ENCODE data around the gene MANEAL. TPM values are rescaled to one million over a fixed set of nuclear protein-coding genes. Genes with fewer than 3 reads are reported as not detected.

MANEAL gene
- polyA plus RNA-seq, 3 donors = 3.7 to 4.9 (median 4.7) TPM

DNA sequence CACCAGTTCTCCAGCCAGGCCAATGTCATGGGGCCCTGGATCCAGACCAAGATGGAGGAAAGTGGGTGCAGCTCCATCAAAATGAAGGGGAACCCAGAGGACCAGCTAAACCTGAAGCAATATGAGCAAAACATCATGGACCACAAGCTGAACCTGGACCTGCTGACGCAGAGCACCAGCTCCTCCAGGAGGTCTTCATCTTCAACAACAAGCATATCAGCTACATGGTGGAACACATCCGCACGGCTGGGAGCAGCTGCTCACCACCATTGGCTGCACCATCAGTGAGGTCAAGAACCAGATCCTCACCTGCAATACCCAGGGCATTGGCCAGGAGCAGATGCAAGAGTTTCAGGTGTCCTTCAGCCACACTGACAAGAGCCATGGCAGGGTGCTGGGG is 15.0 kb upstream of the MANEAL start:
- no peak for DNase-seq (ENCODE audit: low read depth in 3 of 3, low spot score in 2 of 3)

DNA sequence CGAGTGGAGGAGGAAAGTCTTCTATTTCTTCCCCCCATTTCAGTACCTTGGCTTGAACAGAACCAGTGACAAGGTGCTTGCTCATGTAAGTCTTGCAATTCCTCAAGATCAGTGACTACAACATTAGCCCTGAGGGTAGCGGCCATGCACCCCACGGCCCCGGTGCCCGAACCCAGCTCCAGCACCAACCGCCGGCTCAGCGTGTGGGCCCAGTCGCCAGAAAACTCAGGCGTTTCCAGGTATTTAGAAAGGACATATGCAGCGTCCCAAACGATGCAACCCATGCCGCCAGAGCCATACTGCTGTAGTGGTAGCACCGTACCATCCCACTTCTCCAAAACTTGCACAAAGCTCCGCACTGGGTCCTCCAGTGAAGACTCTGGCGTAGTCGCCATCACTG is 11.2 kb upstream of the MANEAL start:
- DNase-seq (ENCODE audit: low read depth in 3 of 3, low spot score in 2 of 3) = no peak

DNA sequence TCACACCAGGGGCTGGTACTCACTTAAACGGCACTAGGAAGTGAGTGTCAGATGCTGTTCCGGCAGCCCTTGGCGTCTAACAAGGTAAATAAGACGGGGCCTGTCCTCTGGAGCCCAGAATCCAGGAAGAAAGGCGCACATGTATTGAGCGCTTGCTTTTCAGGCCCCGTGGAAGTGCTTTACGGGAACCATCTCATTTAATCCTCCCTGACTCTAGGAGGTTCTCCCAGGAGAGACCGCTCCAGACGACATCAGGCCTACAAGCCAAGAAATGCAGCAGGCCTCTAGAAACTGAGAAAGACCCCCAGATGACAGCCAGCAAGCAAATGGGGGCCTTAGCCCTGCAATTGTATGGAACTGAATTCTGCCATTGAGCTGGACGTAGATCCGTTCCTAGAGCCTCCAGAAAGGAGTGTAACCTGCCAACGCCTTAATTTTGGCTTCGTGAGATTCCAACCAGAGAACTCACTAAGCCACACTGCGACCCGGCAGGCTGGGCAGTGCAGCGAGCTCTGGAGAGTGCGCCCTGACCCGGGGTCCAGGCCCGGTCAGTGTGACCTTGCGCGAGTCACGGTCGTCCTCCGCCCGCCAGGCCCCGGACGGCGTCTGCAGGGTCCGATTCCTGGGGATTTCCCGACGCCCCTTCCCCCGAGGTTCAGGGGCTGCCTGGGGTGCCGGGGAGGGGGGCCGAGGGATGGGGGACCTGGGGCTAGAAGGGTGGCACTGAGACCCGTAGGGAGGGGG is 532 bp upstream of the MANEAL start:
- no peak for DNase-seq (ENCODE audit: low read depth in 3 of 3, low spot score in 2 of 3)

- no peak for DNase-seq (ENCODE audit: low read depth in 3 of 3, low spot score in 2 of 3)
Measured at GRCh38 chr1:37794372-37795339, 1.0 kb downstream of the MANEAL start.

DNA sequence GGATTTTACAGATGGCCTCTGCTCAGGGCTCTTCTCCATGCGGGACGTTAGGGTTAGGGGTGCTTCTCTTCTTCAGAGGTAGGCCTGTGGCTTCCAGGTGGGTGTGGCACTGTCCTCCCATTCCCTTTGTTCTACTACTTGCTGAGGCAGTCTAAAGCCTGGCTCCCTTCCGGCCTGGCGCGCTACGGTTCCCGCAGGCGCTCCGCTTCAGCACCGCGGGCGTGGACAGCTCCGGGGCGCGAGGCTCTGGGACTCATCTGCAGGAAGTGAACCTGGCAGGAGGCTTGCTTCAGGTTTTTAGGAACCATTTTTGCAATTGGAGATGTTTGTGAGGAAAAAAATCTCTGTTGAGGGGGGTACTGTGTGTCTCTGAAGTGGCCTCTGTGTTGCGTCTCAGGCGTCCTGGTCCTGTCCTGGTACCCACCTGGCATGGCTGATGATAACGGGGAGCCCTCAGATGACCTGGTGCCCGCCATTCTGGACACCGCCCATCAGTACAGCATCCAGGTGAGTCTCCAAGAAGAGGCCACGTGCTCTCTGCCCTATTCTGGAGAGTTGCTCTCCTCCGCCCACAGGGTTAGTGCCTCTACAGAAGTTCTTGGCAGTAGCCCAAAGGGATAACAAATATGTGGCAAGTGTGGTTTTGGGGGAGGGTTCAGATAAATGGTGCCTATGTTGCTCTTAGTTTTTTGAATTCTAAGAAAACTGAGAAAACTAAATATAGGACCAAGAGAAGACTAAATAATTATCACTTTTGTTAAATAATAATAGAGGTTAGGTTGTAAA is 1.9 kb downstream of the MANEAL start:
- peak in 1 of 3 donors; percentile 31 for DNase-seq (ENCODE audit: low read depth in 3 of 3, low spot score in 2 of 3)

DNA sequence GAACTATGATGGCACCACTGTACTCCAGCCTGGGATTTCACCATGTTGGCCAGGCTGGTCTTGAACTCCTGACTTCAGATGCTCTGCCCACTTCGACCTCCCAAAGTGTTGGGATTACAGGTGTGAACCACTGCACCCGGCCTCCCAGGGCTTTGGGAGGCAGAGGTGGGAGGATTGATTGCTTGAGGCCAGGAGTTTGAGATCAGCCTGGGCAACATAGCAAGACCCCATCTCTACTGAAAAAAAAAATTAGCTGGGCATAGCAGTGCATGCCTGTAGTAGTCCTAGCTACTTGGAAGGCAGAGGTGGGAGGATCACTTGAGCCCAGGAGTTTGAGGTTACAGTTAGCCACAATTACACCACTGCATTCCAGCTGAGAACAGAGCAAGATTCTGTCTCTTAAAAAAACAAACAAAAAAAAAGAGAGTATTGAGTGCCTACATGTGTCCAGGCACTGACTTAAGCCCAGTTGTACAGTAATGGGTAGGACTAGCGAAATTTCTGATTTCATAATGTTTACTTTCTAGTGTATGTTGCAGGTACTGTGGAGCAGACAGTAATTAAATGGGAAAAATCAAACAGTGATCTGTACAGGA is 4.2 kb downstream of the MANEAL start:
- DNase-seq (ENCODE audit: low read depth in 3 of 3, low spot score in 2 of 3) = no peak

- DNase-seq (ENCODE audit: low read depth in 3 of 3, low spot score in 2 of 3) = no peak
Measured at GRCh38 chr1:37802439-37802838, 8.8 kb downstream of the MANEAL start.

DNA sequence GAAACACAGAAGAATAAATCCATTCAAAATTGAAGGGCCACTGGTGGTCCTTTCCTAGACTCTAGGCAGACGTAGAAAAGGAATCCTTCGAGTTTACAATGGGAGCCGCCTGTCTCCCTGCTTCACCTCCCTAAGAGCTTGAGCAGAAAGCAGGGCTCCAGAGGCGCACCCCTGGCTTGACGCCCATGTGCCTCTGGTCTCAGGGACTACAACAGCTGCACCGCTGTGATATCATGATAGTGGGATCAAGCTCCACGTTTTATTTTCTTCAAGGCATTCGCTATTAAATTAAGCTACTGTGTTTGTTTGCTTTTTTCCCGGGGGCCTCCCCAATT is 13.5 kb downstream of the MANEAL start:
- no peak for DNase-seq (ENCODE audit: low read depth in 3 of 3, low spot score in 2 of 3)

GRCh38 chr1:37807555-37808368 is 14.1 kb downstream of the MANEAL start, which contains the start of the genes C1orf122 and YRDC:
Gene C1orf122 (plus strand): TSS chr1:37807790. CDS start chr1:37808405, 615 bp downstream.
Gene YRDC (minus strand): TSS chr1:37808208. CDS start chr1:37808180, 28 bp downstream.
- DNase-seq (ENCODE audit: low read depth in 3 of 3, low spot score in 2 of 3) = peak in 2 of 3 donors; percentile 83 to 89

- DNase-seq (ENCODE audit: low read depth in 3 of 3, low spot score in 2 of 3) = peak in 1 of 3 donors; percentile 5
Measured at GRCh38 chr1:37808369-37809319, 15.0 kb downstream of the MANEAL start.

DNA sequence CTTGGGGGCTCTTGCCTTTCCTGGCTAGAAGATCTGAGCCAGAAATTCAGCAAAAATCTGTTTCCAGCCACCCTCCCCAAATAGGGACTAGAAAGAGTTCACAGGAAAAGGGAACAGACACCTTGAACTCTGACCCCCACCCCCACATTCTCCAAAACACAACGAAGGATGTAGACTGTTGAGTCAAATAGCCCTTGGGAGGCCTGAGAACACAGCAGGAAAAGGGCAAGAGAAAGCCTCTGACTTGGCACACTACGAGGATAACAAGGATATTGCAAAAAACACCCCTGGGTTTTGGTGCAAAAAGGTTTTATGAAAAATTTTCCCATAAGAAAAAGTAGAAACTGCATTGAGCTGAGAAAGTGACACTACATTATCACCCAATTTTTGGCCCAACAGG is 16.3 kb downstream of the MANEAL start:
- no peak for DNase-seq (ENCODE audit: low read depth in 3 of 3, low spot score in 2 of 3)

DNA sequence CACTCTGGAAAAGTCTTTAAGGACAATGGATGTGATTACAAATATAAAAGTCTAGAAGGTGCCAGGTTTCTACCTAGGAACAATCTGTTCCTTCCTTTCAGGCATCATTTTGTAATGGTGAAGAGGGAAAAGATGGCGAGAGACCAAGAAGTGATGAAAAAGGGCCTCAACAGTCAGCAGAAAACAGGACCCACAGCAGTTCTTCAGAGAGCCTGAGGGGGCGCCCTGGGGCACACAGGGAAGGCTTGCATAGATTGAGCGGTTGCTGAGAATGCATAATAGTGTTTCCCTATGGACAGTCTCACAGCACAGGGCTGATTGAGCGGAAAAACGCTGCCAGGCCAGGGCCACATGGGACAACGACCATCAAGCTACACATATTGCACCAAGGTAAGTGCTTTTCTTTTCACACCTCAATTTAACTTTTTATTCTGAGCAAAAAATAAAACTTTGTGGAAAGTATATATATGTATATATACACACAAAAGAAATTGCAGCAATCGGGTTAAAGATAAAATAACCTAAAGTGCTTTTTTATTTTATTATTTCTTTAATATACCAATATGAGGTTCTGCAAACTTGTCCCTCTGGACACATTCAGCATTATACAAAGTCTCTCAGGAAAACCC is 17.5 kb downstream of the MANEAL start:
- DNase-seq (ENCODE audit: low read depth in 3 of 3, low spot score in 2 of 3) = peak in 1 of 3 donors; percentile 32

GRCh38 chr1:37813529-37814145 is 20.0 kb downstream of the MANEAL start:
- no peak for DNase-seq (ENCODE audit: low read depth in 3 of 3, low spot score in 2 of 3)

DNA sequence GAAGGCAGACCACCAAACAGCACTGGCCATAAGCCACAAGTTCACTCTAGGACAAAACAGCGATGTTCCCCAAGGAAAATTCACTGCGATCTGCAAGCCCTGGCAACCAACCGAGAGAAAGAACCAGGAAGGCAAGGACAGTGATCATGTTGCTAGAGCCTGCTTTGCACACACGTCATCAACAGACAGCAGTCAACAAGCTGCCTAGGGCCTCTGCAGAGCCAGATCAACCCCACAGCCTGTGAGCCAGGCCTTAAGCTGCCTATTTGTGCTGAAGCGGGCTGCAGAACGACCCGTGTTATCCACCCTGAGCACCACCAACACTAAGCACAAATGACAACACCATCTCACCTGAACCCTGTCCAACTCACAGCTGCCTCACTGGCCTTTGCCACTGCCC is 20.6 kb downstream of the MANEAL start:
- no peak for DNase-seq (ENCODE audit: low read depth in 3 of 3, low spot score in 2 of 3)

GRCh38 chr1:37817481-37817880 is 23.8 kb downstream of the MANEAL start:
- no peak for DNase-seq (ENCODE audit: low read depth in 3 of 3, low spot score in 2 of 3)

DNA sequence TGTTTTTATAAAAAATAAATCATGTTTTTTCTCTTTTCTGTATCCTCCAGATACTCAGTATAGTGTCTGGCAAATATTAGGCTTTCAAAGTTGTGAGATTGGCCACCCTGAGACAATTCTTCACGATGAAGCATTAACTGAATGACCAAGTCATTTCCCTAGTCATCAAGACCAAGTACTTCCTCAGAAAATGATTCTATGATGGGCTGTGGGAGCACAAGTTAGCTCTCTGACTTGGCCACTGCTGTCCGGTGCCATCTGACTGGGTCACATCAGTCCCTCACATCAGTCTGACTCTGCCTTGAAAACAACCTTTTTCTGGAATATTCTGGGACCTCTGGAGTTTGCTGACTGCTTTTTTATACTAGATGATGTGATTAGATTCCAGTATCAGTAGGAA is 27.8 kb downstream of the MANEAL start:
- no peak for DNase-seq (ENCODE audit: low read depth in 3 of 3, low spot score in 2 of 3)
